HG03196 (cell line): ENCODE data around the gene CAT.

Experiments used
- ATAC-seq: cut with Tn5 transposase; IDR thresholded peaks from one replicate; pipeline ENCODE4 v1.9.1; 2021; ENCODE audit not compliant: unreplicated experiment

CAT gene

GRCh38 chr11:34438529-34439507 is at the start of gene CAT:
CAT (plus strand) TSS chr11:34438934; CDS start chr11:34439014, 80 bp downstream.
- peak; percentile 98 for ATAC-seq

GRCh38 chr11:34394771-34395300 is 43.9 kb upstream of the CAT start:
- no peak for ATAC-seq

GRCh38 chr11:34395916-34396550 is 42.7 kb upstream of the CAT start:
- ATAC-seq, result no peak

GRCh38 chr11:34397120-34397519 is 41.6 kb upstream of the CAT start:
- ATAC-seq, result no peak

GRCh38 chr11:34397811-34398210 is 40.9 kb upstream of the CAT start:
- no peak for ATAC-seq

GRCh38 chr11:34403431-34403830 is 35.3 kb upstream of the CAT start:
- ATAC-seq, result no peak

- ATAC-seq, result no peak
Observed at GRCh38 chr11:34404280-34404679, 34.5 kb upstream of the CAT start.

- ATAC-seq, result no peak
Observed at GRCh38 chr11:34405079-34405858, 33.5 kb upstream of the CAT start.

GRCh38 chr11:34406413-34406812 is 32.3 kb upstream of the CAT start:
- ATAC-seq, result no peak

GRCh38 chr11:34407121-34407813 is 31.5 kb upstream of the CAT start:
- no peak for ATAC-seq

GRCh38 chr11:34408580-34409172 is 30.1 kb upstream of the CAT start:
- ATAC-seq, result no peak

- no peak for ATAC-seq
Observed at GRCh38 chr11:34411111-34411510, 27.6 kb upstream of the CAT start.

GRCh38 chr11:34411791-34412190 is 26.9 kb upstream of the CAT start:
- ATAC-seq, result no peak

GRCh38 chr11:34413263-34413662 is 25.5 kb upstream of the CAT start:
- no peak for ATAC-seq

- ATAC-seq, result no peak
Observed at GRCh38 chr11:34415538-34415937, 23.2 kb upstream of the CAT start.

- ATAC-seq, result no peak
Observed at GRCh38 chr11:34416088-34416487, 22.6 kb upstream of the CAT start.

- ATAC-seq, result no peak
Observed at GRCh38 chr11:34416766-34417165, 22.0 kb upstream of the CAT start.

GRCh38 chr11:34417202-34417601 is 21.5 kb upstream of the CAT start:
- ATAC-seq, result no peak

GRCh38 chr11:34419158-34419557 is 19.6 kb upstream of the CAT start:
- ATAC-seq, result no peak

GRCh38 chr11:34423300-34423699 is 15.4 kb upstream of the CAT start:
- no peak for ATAC-seq
